Measurements from ENCODE around the gene SKP1. TPM values are rescaled to one million over a fixed set of nuclear protein-coding genes. Genes with fewer than 3 reads are reported as not detected.

SKP1 gene
- total RNA-seq, 1 donor from 2014 or later, result 234 TPM

- DNase-seq (no peak), ATAC-seq (no peak)
- H3K4me1 ChIP-seq, result no peaks in the 10 kb centered on the region
- no peak for TF ChIP-seq CTCF (IDR thresholded peaks at IDR 0.05)
- no peak overlapping the region for H3K27ac ChIP-seq
- no peaks in the 10 kb centered on the region for H3K27me3 ChIP-seq
- no peaks in the 10 kb centered on the region for H3K36me3 ChIP-seq
- intact Hi-C loops (cut with DNase I), result loop anchor here (5.0 kb wide), 1 partner anchor 39 kb away; no protein-coding TSS in a partner anchor
- H3K4me3 ChIP-seq, result no peak overlapping the region
- H3K9me3 ChIP-seq, result no peaks in the 10 kb centered on the region
Measured at GRCh38 chr5:134103397-134103796, 73.4 kb downstream of the SKP1 start.

GRCh38 chr5:134101686-134102439 is 74.9 kb downstream of the SKP1 start:
- intact Hi-C loops (cut with DNase I), result loop anchor here (5.0 kb wide), 1 partner anchor 40 kb away; no protein-coding TSS in a partner anchor
- Histone ChIP-seq H3K36me3 (no peaks in the 10 kb centered on the region), H3K27ac (no peak overlapping the region), H3K4me3 (no peak overlapping the region), H3K4me1 (no peaks in the 10 kb centered on the region), H3K27me3 (no peaks in the 10 kb centered on the region), H3K9me3 (no peaks in the 10 kb centered on the region)
- DNase-seq, result peak; percentile 82
- TF ChIP-seq CTCF (IDR thresholded peaks at IDR 0.05), result peak; percentile 93
- ATAC-seq, result peak; percentile 89

GRCh38 chr5:134100283-134101091 is 76.3 kb downstream of the SKP1 start:
- no peak for TF ChIP-seq CTCF (IDR thresholded peaks at IDR 0.05)
- no peaks in the 10 kb centered on the region for H3K9me3 ChIP-seq
- no peak overlapping the region for H3K27ac ChIP-seq
- no peaks in the 10 kb centered on the region for H3K4me1 ChIP-seq
- ATAC-seq (no peak), DNase-seq (no peak)
- intact Hi-C loops (cut with DNase I), result loop anchor here (5.0 kb wide), 1 partner anchor 42 kb away; no protein-coding TSS in a partner anchor
- no peaks in the 10 kb centered on the region for H3K36me3 ChIP-seq
- H3K4me3 ChIP-seq, result no peak overlapping the region
- H3K27me3 ChIP-seq, result no peaks in the 10 kb centered on the region

- TF ChIP-seq CTCF (IDR thresholded peaks at IDR 0.05), result no peak
- no peaks in the 10 kb centered on the region for H3K36me3 ChIP-seq
- intact Hi-C loops (cut with DNase I), result loop anchor here (5.0 kb wide), 1 partner anchor 42 kb away; no protein-coding TSS in a partner anchor
- DNase-seq (no peak), ATAC-seq (no peak)
- no peaks in the 10 kb centered on the region for H3K27me3 ChIP-seq
- H3K4me3 ChIP-seq, result no peak overlapping the region
- H3K27ac ChIP-seq, result no peak overlapping the region
- H3K4me1 ChIP-seq, result no peaks in the 10 kb centered on the region
- H3K9me3 ChIP-seq, result no peaks in the 10 kb centered on the region
Measured at GRCh38 chr5:134099939-134100282, 76.8 kb downstream of the SKP1 start.

- intact Hi-C loops (cut with DNase I), result no loop called here
- H3K4me3 ChIP-seq, result no peak overlapping the region
- H3K27me3 ChIP-seq, result no peaks in the 10 kb centered on the region
- H3K9me3 ChIP-seq, result no peaks in the 10 kb centered on the region
- DNase-seq (no peak), ATAC-seq (no peak)
- TF ChIP-seq CTCF (IDR thresholded peaks at IDR 0.05), result no peak
- no peaks in the 10 kb centered on the region for H3K4me1 ChIP-seq
- H3K27ac ChIP-seq, result no peak overlapping the region
- no peaks in the 10 kb centered on the region for H3K36me3 ChIP-seq
Measured at GRCh38 chr5:134099288-134099872, 77.4 kb downstream of the SKP1 start.

Small RNAs within 50 kb of the gene (microRNA-seq; reads per million reads assigned to microRNA genes)
- gene MIR3661 (ENCODE audit: borderline microRNAs expressed), result not detected

Other genes starting within 250 kb of the SKP1 start
- gene C5orf15, start 208.3 kb downstream of the SKP1 start, total RNA-seq, result 33.4 TPM
- gene VDAC1, start 172.0 kb downstream of the SKP1 start, total RNA-seq, result 112 TPM
- gene TCF7, start 62.3 kb downstream of the SKP1 start, total RNA-seq, result 7.0 TPM
- gene PPP2CA, start 49.1 kb upstream of the SKP1 start, total RNA-seq, result 108 TPM
- 3.0 TPM for gene CDKL3, start 190.2 kb upstream of the SKP1 start, total RNA-seq
- gene UBE2B, start 194.6 kb upstream of the SKP1 start, total RNA-seq, result 94.6 TPM
- gene CDKN2AIPNL, start 234.9 kb upstream of the SKP1 start, total RNA-seq, result 16.5 TPM